ENCODE measurements around the gene RNF130. TPM values are rescaled to one million over a fixed set of nuclear protein-coding genes. Genes with fewer than 3 reads are reported as not detected.
A peak's percentile ranks its signal among the peaks of the same experiment; 100 is the strongest.

The RNF130 gene
- total and polyA plus RNA-seq, 2 donors from 2014 or later: 73.9 to 88.1 TPM

DNA sequence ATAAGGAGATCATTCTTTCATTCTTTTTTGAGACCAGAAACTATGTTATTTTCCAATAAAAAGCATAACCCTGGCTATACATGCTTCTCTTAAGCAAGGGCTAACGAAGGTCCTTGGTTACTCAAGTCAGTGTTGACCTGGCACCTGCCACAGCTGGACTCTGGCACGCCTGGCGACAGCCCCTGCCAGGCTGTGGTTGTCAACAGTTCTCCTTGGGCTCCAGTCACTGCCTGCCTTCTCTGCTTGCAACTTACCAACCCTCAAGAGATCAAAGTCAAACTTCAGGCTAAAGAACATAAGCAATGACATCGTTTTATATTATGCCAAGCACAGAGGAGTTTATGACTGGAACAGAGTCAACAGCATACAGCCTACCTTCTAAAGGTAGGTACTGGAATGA lies 102.4 kb downstream of the RNF130 start:
- no peak for DNase-seq
- Histone ChIP-seq H3K36me3 (ENCODE audit: control insufficient read depth in 2 of 3, insufficient read depth in 3 of 3, low read length in 3 of 3) (peaks cover 8 to 19% (median 15%) of the 10 kb centered on the region in 3 donors), H3K9ac (ENCODE audit: low read length in 3 of 3) (no peak overlapping the region), H3K27me3 (ENCODE audit: control insufficient read depth, insufficient read depth, low read length) (no peaks in the 10 kb centered on the region), H3K4me1 (ENCODE audit: control insufficient read depth in 2 of 3, insufficient read depth in 2 of 3, low read depth in 1 of 3, low read length in 3 of 3) (no peaks in the 10 kb centered on the region), H3K9me3 (ENCODE audit: control insufficient read depth in 2 of 3, insufficient read depth in 1 of 3, low read length in 3 of 3) (no peaks in the 10 kb centered on the region), H3K27ac (ENCODE audit: low read depth in 2 of 2, low read length in 2 of 2) (no peak overlapping the region), H3K4me3 (ENCODE audit: low read length in 3 of 3) (no peak overlapping the region)
- intact Hi-C loops (cut with DNase I): no loop called here
- TF ChIP-seq, protein P1, sequence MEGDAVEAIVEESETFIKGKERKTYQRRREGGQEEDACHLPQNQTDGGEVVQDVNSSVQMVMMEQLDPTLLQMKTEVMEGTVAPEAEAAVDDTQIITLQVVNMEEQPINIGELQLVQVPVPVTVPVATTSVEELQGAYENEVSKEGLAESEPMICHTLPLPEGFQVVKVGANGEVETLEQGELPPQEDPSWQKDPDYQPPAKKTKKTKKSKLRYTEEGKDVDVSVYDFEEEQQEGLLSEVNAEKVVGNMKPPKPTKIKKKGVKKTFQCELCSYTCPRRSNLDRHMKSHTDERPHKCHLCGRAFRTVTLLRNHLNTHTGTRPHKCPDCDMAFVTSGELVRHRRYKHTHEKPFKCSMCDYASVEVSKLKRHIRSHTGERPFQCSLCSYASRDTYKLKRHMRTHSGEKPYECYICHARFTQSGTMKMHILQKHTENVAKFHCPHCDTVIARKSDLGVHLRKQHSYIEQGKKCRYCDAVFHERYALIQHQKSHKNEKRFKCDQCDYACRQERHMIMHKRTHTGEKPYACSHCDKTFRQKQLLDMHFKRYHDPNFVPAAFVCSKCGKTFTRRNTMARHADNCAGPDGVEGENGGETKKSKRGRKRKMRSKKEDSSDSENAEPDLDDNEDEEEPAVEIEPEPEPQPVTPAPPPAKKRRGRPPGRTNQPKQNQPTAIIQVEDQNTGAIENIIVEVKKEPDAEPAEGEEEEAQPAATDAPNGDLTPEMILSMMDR (IDR thresholded peaks at IDR 0.05; ENCODE audit: borderline replicate concordance, extremely low read depth, insufficient read depth): no peak
- no peak for FAIRE-seq

GRCh38 chr5:179967489-179967888 lies 104.1 kb downstream of the RNF130 start:
- Histone ChIP-seq H3K4me1 (ENCODE audit: control insufficient read depth in 2 of 3, insufficient read depth in 2 of 3, low read depth in 1 of 3, low read length in 3 of 3) (no peaks in the 10 kb centered on the region), H3K4me3 (ENCODE audit: low read length in 3 of 3) (no peak overlapping the region), H3K27me3 (ENCODE audit: control insufficient read depth, insufficient read depth, low read length) (no peaks in the 10 kb centered on the region), H3K9me3 (ENCODE audit: control insufficient read depth in 2 of 3, insufficient read depth in 1 of 3, low read length in 3 of 3) (no peaks in the 10 kb centered on the region), H3K27ac (ENCODE audit: low read depth in 2 of 2, low read length in 2 of 2) (no peak overlapping the region), H3K9ac (ENCODE audit: low read length in 3 of 3) (no peak overlapping the region), H3K36me3 (ENCODE audit: control insufficient read depth in 2 of 3, insufficient read depth in 3 of 3, low read length in 3 of 3) (peaks cover 8 to 25% (median 17%) of the 10 kb centered on the region in 3 donors)
- FAIRE-seq (no peak), DNase-seq (peak in 2 of 5 donors; percentile 30 to 48)
- TF ChIP-seq, protein P1 (IDR thresholded peaks at IDR 0.05; ENCODE audit: borderline replicate concordance, extremely low read depth, insufficient read depth): no peak
- intact Hi-C loops (cut with DNase I): no loop called here

GRCh38 chr5:179964015-179964414 lies 107.5 kb downstream of the RNF130 start:
- no peak overlapping the region for H3K27ac ChIP-seq (ENCODE audit: low read depth in 2 of 2, low read length in 2 of 2)
- H3K9me3 ChIP-seq (ENCODE audit: control insufficient read depth in 2 of 3, insufficient read depth in 1 of 3, low read length in 3 of 3): no peaks in the 10 kb centered on the region
- no peak overlapping the region for H3K9ac ChIP-seq (ENCODE audit: low read length in 3 of 3)
- FAIRE-seq: no peak
- TF ChIP-seq, protein P1 (IDR thresholded peaks at IDR 0.05; ENCODE audit: borderline replicate concordance, extremely low read depth, insufficient read depth): no peak
- no peak overlapping the region for H3K4me3 ChIP-seq (ENCODE audit: low read length in 3 of 3)
- H3K4me1 ChIP-seq (ENCODE audit: control insufficient read depth in 2 of 3, insufficient read depth in 2 of 3, low read depth in 1 of 3, low read length in 3 of 3): no peaks in the 10 kb centered on the region
- H3K27me3 ChIP-seq (ENCODE audit: control insufficient read depth, insufficient read depth, low read length): no peaks in the 10 kb centered on the region
- peaks cover 8 to 24% (median 14%) of the 10 kb centered on the region in 3 donors for H3K36me3 ChIP-seq (ENCODE audit: control insufficient read depth in 2 of 3, insufficient read depth in 3 of 3, low read length in 3 of 3)
- intact Hi-C loops (cut with DNase I): no loop called here
- DNase-seq: no peak

- Histone ChIP-seq H3K4me3 (ENCODE audit: low read length in 3 of 3) (no peak overlapping the region), H3K27ac (ENCODE audit: low read depth in 2 of 2, low read length in 2 of 2) (no peak overlapping the region), H3K4me1 (ENCODE audit: control insufficient read depth in 2 of 3, insufficient read depth in 2 of 3, low read depth in 1 of 3, low read length in 3 of 3) (no peaks in the 10 kb centered on the region), H3K27me3 (ENCODE audit: control insufficient read depth, insufficient read depth, low read length) (no peaks in the 10 kb centered on the region), H3K9me3 (ENCODE audit: control insufficient read depth in 2 of 3, insufficient read depth in 1 of 3, low read length in 3 of 3) (no peaks in the 10 kb centered on the region), H3K36me3 (ENCODE audit: control insufficient read depth in 2 of 3, insufficient read depth in 3 of 3, low read length in 3 of 3) (peaks cover 4 to 19% (median 11%) of the 10 kb centered on the region in 3 donors), H3K9ac (ENCODE audit: low read length in 3 of 3) (no peak overlapping the region)
- FAIRE-seq (no peak), DNase-seq (no peak)
- TF ChIP-seq, protein P1 (IDR thresholded peaks at IDR 0.05; ENCODE audit: borderline replicate concordance, extremely low read depth, insufficient read depth): no peak
- intact Hi-C loops (cut with DNase I): no loop called here
Observed at GRCh38 chr5:179963375-179963774, 108.2 kb downstream of the RNF130 start.
